GM19328 (cell line): ENCODE results near the gene STAMBPL1.
A peak's percentile ranks its signal among the peaks of the same experiment; 100 is the strongest.

Source experiments
- ATAC-seq: cut with Tn5 transposase; IDR thresholded peaks from one replicate; pipeline ENCODE4 v1.9.1; 2021; ENCODE audit warnings: mild to moderate bottlenecking, moderate library complexity; ENCODE audit not compliant: unreplicated experiment

STAMBPL1 gene

GRCh38 chr10:88890681-88891381, 10.8 kb downstream of the STAMBPL1 start:
- no peak for ATAC-seq

- ATAC-seq = no peak
Measured at GRCh38 chr10:88892222-88892967, 12.3 kb downstream of the STAMBPL1 start.

DNA sequence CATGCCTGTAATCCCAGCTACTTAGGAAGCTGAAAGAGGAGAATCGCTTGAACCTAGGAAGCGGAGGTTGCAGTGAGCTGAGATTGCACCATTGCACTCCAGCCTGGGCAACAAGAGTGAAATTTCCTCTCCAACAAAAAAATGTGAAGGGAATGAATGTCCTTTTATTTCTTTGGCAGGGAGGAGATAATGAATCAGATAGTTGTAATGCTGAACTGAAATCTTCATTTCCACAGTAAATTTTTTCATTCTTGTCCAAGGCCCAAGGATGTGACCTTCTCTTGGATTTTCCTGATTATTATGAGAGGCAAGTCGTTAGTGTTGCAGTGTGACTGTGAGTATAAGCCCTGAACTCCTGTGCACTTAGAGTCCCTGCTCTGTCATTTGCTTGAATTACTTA, 13.6 kb downstream of the STAMBPL1 start:
- no peak for ATAC-seq

DNA sequence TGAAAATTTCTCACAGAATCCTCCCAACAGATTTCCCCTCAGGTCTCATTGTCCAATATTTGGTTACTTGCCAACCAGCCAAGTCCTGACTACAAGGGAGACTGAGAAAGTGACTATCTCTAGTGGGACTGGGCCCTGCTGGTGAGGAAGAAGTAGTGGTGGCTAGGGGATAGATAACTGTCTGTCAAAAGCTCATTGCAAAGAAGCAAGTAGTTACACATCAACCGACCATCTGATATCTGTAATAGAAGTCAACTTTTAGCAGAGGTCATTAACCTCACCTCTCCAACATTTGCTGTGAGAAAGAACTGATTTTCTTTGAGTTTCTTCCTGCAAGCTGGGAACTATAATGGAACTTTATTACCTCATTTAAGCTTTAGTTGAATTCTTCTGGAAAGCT, 15.2 kb downstream of the STAMBPL1 start:
- no peak for ATAC-seq

GRCh38 chr10:88896372-88896993, 16.4 kb downstream of the STAMBPL1 start:
- no peak for ATAC-seq

- ATAC-seq = no peak
Measured at GRCh38 chr10:88896994-88897853, 17.2 kb downstream of the STAMBPL1 start.

DNA sequence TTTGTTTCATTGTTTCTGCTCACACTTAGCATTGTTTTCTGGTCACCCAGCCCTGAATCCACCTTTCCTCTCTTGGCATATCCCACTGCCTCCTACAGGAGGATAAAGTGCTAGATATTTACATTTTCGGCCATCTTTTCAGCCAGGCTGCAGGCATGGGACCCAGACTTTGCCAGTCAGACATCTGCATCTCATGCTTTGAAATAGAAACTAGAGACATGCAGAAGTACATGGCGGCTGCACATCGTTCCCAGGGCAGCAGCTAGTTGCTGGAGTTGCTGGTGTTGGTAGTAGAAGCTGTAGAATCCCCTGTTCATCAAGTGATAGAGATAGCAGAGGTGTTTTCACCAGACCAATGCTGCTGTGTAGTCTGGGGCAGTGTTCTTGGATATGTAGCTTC, 18.7 kb downstream of the STAMBPL1 start:
- no peak for ATAC-seq

- ATAC-seq = no peak
Measured at GRCh38 chr10:88899886-88900285, 19.8 kb downstream of the STAMBPL1 start.

GRCh38 chr10:88901206-88901983, 21.4 kb downstream of the STAMBPL1 start:
- peak; percentile 76 for ATAC-seq

DNA sequence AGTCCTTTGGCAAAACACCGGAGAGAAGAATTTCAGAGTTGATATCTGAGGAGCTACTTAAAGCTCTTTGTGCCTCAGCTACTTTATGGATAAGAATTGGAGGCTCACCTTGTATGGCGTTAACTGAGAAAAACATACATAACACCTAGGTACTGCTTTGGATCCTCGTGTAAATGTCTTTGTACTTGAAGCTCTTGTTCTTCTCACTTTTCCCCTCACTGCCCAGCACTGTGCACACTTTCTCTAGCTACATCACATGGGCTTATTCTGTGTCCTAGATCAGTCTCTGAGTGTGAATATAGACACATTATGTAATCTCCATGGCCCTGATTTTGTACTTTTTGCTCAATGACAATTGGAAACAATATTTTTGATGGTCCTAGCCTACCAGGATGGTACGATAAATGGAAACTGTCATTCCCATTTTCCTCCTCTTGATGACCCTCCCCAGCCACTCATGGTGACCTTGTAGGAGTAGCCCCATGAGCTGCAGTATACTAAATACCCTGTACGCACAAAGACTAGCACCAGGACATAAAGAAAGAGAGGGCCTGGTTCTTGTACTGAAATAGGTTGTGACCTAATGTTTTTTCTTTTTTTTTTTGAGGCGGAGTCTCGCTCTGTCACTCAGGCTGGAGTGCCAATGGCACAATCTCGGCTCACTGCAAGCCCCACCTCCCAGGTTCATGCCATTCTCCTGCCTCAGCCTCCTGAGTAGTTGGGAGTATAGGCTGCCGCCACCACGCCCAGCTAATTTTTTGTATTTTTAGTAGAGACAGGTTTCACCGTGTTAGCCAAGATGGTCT, 22.1 kb downstream of the STAMBPL1 start:
- peak; percentile 31 for ATAC-seq

- ATAC-seq = no peak
Measured at GRCh38 chr10:88903715-88904114, 23.7 kb downstream of the STAMBPL1 start.

- ATAC-seq = no peak
Measured at GRCh38 chr10:88906921-88907320, 26.9 kb downstream of the STAMBPL1 start.

GRCh38 chr10:88908194-88908593, 28.1 kb downstream of the STAMBPL1 start:
- no peak for ATAC-seq

DNA sequence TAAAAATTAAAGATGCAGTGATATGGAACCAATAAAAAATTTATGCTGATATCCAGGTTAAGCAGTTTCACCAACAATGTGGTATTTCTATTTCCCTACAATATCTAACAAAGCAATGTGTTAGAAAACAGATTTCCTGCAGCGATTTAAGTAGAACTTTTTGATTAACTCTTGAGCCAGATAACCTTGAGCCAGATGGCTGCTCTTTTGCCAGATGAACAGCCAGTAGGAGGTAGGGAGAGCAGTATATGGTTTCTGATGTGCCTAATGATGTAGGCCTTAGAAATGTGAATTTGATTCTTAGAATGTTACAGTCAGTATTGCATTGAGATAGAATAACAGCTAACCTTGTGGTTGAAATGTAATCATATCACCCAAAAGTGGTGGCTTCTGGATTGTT, 31.1 kb downstream of the STAMBPL1 start:
- no peak for ATAC-seq

- no peak for ATAC-seq
Measured at GRCh38 chr10:88911851-88912250, 31.8 kb downstream of the STAMBPL1 start.

DNA sequence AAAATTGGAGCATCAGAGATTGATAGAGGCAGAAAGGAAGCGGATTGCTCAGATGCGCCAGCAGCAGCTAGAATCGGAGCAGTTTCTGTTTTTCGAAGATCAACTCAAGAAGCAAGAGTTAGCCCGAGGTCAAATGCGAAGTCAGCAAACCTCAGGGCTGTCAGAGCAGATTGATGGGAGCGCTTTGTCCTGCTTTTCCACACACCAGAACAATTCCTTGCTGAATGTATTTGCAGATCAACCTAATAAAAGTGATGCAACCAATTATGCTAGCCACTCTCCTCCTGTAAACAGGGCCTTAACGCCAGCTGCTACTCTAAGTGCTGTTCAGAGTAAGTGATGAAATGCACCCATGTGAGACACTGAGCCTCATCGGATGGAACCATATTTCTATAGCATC, 33.1 kb downstream of the STAMBPL1 start:
- no peak for ATAC-seq

GRCh38 chr10:88913788-88914187, 33.7 kb downstream of the STAMBPL1 start:
- no peak for ATAC-seq

DNA sequence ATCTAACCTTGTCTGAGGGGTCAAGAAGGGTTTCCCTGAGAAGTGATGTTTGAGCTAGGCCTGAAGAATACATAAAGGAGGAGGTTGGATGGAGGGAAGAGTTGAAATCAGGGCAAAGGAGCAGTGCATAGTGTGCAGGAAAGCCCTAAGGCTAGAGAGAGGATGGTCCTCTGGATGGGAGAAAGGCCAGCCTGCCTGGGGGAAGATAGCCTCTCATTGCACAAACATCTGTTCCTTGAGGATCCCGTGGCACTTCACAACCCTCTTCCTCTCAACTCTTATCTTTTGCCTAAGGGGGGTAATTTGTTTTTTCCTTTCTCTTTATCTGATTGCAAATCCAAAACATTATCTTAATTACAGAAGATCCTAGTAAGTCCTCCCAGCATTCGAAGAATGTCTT, 35.7 kb downstream of the STAMBPL1 start:
- no peak for ATAC-seq

DNA sequence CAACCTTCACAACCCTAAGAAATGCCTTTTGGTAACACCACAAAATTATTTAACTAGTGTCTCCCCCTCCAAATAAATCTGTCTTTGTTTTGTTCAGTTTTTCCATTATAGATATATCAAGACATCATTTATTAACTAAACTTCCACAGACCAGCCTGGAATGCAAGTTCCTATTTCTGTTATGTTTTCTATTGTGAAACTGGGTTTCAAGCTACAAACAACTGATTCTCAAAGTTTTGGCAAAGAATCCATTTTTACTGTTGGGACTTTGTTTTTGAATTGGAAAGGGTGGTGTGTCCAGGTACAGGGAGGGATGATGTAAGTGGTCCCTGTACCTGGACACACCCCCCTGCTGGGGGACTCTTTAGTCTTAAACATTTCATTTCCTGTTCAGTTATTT, 36.2 kb downstream of the STAMBPL1 start:
- no peak for ATAC-seq

DNA sequence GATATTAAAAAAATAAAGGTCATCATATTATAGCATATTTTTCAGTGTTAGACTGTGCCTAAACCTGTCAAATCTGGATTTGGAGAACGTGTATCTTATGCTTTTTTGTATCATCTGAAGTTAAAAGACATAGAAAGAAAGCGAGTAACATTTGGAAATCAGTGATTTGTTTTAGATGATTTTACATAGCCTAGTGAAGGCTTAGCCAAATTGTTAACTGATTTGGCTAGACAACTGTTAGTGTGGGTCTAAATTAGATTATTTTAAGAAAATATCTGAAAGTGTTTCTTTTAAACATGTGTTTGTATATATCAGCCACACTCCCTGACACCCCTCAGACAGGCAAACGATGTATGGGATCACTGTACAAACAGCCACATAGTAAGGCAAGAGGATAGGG, 36.9 kb downstream of the STAMBPL1 start:
- ATAC-seq = no peak
